HEK293 (cell line): ENCODE data around the gene DSN1.

Experiments used
- ZNF580 ChIP-seq: fragments of 450-650 bp; formaldehyde crosslinking; IDR thresholded peaks from 2 replicates; pipeline ENCODE4 v1.5.1; 2016; ENCODE audit warnings: missing biosample characterization, missing genetic modification characterization
- ZNF660 ChIP-seq: fragments of 450-650 bp; IDR thresholded peaks from 2 replicates; pipeline ENCODE4 v1.5.1; 2018; ENCODE audit warnings: missing biosample characterization, mild to moderate bottlenecking, missing genetic modification characterization

GRCh38 chr20:36773107-36773596 lies 411 bp downstream of the DSN1 start:
- no peak for TF ChIP-seq ZNF580 (tag by site-specific recombination)
- TF ChIP-seq ZNF660 = no peak
